Activated gamma-delta T cell treated with Interleukin-2 at 50 U/mL for 16 hours (primary cell): ENCODE data around the gene KIF3A.

Experiments used
- DNase-seq: peaks from one replicate; pipeline ENCODE4 v3.0.0-alpha.2; 2020

The KIF3A gene

GRCh38 chr5:132770476-132771159 is 33.3 kb upstream of the KIF3A start:
- DNase-seq: no peak

DNA sequence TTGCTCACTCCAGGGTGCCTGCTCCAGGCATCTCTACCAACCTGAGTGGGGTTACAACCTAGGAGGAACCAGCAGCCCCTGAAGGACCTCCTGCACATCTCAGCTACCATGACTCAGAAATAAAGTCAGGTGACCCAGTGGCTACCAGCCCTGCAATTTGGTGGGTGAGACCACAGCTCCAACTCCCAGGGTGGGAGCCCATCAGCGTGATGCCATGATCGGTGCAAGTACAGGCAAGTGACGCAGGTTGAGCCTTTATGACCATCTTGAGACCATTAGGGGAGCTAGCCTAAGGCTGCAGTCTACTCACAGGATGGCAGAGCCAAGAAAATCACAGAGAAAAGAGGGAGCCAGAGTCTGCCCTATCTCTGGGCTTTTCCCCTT is 31.1 kb upstream of the KIF3A start:
- no peak for DNase-seq

- DNase-seq: no peak
Observed at GRCh38 chr5:132767150-132767549, 29.8 kb upstream of the KIF3A start.

DNA sequence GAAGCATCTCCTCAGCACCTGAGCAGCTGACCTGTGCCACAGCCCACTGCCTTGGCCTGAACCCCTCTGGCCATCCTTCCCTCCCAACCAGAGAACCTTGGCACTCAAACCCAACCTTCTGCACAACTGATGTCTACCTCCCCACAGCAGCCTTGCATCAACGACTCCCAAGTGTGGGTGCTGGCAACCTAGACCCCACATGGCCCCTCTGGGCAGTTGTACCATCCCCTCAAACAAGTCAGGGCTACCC is 29.4 kb upstream of the KIF3A start:
- DNase-seq: no peak

- DNase-seq: no peak
Observed at GRCh38 chr5:132766020-132766805, 28.9 kb upstream of the KIF3A start.

- no peak for DNase-seq
Observed at GRCh38 chr5:132765311-132766019, 28.1 kb upstream of the KIF3A start.

GRCh38 chr5:132764671-132765238 is 27.4 kb upstream of the KIF3A start:
- no peak for DNase-seq

DNA sequence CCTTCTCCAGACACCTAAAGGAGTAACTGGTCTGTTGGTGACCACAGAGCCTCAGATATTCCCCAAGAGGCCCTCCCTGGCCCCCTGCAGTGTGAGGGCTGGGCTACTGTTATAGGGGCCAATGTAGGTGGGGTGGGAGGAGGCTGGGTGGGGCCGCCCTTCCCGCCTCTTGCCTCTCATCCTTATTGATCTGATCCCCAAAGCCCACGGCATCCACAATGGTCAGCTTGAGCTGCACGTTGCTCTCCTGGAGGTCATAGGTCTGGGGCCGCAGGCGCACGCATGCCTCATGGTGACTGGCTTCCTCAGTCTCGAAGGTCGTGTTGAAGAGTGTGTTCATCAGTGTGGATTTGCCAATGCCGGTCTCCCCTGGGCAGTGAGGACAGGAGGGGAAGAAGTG is 26.7 kb upstream of the KIF3A start:
- no peak for DNase-seq

DNA sequence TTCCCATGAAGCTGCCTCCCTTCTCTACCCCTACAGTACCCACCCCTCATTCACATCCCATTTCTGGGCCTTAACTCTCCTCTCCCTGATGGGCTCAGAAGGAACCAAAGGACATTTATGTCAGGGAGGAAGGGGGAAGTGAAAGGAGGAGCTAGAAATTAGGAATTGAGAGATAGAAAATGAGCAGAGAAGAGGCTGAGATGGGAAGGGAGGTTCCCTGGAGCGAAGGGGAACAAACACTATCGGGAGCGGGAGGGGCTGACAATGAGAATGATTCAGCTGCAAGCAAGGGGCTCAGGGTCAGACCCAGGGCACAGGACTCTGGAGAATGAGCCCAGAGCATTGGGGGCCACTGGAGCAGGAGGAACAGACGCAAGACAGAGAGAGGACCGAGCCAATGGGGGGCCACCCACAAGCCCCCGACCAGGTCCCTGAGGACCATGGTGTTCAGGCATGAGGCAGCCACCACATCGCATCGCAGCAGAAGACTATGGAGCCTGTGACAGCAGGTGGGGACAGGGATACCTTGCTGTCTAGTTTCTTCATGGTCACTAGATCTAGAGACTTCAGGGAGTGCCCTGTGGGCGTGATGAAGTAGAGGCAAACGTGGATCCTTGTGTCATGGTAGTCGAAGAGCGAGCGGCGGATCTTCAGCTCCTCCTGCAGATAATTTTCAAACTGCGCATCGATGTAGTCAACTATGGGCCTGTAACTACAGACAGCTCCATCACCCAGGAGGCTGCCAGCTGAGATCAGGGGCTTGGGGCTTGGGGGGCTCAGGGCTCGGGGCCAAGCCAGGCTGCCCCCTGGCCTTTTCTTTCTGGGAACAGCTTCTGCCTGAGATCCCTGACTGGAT is 26.1 kb upstream of the KIF3A start:
- DNase-seq: no peak

DNA sequence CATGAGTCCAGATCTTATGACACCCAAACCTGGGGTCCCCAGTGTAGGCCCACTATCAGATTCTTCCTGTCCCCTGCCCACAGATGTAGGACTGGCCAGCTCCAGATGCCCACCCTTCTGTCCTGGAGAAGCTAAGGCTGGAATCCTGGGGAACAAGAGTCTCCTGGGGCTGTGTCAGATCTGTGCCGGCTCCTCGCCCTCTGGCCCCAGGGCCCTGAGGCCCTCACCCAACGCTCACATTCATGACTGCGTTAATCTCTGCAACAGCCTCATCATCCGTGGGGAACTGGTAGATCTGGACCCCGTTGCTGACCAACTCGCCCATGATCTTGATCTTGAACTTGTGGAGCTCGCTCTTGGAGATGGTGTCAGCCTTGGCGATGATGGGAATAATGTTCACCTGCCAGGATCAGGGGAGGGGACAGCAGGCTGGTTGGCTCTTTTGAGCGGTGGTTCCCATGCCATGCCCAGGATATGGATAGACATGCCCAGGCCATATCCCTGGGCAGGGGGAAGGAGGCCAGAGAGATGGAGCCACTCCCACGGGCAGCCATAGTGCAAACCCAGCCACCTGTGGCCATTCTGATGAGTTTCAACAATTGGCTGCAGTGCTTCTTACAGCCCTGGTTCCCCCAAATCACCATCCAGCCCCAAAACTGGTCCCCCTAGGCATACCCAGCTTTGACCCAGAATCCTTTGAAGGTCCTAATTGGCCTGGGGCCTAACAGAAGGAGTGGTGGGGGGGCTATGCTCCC is 25.1 kb upstream of the KIF3A start:
- DNase-seq: no peak

DNA sequence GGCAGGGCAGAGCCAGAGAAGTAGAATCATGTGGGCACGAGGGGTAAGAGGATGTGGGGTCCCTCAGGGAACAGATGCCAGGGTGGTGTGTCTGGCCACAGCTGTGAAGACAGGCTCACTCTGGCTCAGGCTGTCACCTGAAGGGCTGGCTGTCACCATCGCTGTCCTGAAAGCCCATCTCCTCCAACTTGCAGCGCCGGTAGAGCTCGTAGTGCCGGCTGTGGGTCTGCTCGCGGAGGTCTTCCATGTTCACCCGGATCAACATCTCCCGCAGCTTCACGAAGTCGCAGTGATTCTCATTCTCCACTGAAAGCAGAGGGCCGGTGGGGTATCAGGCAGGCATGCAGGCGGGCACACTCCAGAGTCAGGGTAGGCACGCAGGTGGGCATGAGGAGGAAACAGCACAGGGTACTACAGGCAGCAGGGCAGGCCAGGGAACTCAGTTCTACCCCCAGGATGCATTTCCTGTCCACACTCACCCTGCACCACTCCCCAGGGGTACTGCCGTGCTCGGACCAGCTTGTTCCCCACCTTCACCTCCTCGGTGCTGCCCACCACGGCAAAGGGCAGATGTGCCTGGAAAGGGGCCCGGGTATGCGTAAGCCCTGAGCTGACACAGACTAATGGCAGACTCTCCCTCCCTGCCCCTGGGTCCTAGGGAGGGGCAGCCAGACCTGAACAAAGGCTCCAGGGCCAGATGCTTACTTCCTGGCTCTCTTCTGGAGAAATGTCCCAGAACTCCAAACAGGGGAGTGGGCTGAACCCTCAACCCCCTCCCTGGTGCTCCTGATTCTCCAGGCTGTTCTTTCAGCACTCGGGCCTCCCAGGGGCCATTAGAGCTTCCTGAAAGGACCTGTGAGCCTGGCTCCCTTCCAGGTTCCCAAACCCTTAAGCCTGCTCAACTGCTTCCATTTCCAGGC is 24.2 kb upstream of the KIF3A start:
- DNase-seq: no peak

GRCh38 chr5:132760601-132761317 is 23.4 kb upstream of the KIF3A start:
- DNase-seq: no peak

GRCh38 chr5:132760049-132760420 is 22.7 kb upstream of the KIF3A start:
- no peak for DNase-seq

DNA sequence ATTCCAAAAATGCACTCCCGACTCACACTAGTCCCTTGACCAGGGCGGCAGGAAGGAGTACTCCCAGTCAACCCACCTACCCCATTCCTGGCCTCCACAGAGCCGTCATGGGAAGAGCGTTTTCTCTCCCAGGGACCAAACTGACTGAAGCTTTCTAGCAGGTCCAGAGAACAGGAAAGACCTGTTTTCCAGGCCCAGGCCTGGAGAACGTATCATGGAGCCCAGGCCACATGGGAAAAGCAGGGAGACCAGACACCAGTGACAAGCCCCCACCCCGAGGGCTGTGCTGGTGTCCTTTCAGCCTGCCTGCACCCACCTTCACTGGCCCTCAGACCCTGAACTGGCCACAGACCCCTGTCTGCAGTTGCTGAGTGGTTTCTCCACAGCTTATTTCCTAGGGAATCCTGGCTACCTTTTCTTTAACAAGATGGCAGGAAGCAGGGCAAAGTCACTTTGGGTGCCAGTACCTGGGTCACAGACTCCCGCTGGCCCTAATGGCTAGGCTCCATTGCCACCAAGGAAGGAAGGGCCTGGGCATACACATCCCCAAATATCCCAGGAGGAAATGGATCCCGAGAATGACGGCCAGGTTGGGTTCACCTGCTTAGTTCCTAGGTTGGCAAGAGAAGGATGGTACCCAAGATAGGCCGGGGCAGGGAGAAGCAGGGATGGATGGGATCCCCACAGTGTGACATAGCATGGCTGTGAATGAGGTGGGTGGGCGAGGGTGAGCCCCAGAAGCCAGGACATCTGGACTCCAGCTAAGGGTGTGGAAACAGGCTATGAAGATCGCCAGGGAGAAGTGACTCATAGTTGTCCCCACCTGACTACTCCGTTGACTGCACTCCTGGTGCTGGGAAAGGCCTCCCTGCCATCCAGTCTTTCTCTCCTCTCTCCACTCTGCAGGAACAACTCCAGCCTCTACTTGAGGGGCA is 22.0 kb upstream of the KIF3A start:
- DNase-seq: no peak

DNA sequence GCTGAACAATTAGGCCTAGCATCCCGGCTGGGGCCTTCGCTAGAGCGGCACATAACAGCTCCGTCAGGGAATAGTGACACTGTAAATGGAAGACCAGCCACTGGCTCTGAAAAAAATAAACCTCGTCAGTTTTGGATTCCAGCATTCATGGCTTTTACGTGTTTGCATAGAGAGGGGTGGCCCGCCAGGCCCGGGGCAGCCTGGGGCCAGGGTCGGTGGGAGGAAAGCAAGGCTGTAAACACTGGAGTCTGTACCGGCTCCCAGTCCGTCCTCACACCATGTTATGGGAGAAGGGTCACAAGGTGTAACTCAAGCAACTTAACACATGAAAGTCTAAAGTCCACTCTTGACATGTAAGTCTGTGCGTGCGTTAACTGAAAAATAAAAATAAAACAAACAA is 21.1 kb upstream of the KIF3A start:
- DNase-seq: no peak

GRCh38 chr5:132756542-132756941 is 19.2 kb upstream of the KIF3A start:
- no peak for DNase-seq

DNA sequence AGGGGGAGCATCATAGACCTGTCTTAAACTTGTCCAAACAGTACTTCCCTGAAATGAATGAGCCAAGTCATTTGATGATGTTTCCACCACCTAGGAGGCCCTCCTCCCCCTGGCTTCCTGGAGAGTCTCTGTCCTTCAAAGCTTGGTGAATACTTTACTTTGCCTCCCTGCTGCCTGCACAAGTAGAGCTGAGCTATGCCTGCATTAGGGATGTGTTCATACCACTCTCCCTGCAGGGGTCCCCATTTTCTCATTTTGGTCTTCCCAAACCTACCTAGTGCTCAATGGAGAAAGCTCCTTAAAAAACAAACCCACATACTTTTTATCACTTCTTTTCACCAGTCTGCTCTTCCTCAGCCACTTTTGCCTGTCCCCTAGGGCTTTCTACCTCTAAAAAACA is 17.6 kb upstream of the KIF3A start:
- no peak for DNase-seq

DNA sequence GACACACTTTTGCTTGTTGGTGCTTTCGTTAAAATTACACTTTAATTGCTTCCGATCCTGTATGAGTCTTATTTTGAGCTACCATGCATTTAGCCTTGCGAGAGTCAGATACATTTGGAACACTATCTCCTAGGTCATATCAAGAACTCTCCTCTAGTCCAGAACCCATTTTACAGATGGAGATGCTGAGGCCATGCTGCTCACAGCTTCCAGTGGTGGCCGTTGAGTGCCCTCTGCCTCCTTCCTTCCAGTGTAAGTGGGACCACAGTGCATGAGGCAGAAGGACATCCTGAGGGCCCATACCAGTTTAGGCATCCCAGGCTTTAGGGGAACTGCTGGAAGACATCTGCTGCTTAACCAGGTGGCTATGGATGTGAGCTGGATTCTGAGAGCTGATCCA is 16.8 kb upstream of the KIF3A start:
- DNase-seq: no peak
